ENCODE data around the gene ECSCR.
A peak's percentile ranks its signal among the peaks of the same experiment; 100 is the strongest.

Gene ECSCR

DNA sequence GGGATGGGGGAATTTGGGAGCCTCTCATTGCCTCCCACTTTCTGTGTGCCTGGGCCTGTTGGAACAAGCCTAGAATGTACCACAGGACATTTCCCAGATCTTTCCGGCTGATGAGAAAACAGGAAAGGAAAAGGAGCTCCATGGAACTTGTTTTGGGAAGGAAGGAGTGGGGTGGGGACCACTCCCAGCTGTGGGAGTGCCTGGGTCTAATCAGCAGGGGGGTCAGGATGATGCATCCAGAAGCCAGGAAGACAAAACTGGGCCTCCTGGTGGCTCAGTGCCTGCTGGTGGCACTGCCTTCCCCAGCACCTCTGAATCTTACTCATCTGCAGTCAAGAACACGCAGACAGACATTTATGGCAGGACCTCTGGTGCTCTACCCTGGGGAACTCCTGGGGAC lies 11.0 kb upstream of the ECSCR start:
- no peak for DNase-seq

DNA sequence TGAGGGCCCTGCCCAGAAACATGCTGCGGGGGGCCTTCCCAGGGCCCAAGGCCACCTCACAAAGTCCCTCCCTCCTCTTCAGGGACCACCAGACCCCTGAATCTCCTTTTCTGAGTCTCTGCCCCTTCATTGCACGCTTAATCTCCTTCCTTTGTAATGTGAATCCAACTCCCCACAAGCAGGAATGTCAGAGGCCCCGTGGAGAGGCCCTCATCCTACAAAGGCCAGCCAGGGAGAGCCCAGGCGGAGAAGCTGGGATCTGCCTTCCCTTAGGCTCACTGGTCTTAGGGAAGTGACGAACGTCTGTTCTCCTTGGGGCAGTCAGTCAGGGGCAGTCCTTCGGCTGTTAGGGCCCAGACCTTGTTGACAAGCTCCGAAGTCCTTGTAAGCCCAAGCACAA lies 10.6 kb upstream of the ECSCR start:
- no peak for DNase-seq

DNA sequence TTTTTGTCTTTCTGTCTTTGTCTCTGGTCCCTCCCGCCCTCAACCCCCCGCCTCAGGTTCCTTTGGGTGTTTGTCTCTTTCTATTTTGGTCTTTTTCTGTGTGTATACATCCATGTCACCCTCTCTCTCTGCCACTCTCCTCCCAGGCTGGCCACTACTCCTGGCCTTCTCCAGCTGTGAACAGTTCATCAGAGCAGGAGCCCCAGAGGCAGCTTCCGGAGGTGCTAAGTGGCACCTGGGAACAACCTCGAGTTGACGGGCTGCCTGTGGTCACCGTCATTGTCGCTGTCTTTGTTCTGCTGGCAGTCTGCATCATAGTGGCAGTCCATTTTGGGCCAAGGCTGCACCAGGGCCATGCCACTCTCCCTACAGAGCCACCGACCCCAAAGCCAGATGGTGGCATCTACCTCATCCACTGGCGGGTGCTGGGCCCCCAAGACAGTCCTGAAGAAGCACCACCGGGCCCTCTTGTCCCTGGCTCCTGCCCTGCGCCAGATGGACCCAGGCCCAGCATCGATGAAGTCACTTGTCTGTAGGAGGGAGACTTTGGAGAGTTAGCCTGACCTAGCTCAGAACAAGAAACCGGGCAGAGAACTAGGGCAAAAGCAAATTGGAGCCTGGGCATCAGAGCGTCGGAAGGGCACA lies 10.0 kb upstream of the ECSCR start:
- no peak for DNase-seq

DNA sequence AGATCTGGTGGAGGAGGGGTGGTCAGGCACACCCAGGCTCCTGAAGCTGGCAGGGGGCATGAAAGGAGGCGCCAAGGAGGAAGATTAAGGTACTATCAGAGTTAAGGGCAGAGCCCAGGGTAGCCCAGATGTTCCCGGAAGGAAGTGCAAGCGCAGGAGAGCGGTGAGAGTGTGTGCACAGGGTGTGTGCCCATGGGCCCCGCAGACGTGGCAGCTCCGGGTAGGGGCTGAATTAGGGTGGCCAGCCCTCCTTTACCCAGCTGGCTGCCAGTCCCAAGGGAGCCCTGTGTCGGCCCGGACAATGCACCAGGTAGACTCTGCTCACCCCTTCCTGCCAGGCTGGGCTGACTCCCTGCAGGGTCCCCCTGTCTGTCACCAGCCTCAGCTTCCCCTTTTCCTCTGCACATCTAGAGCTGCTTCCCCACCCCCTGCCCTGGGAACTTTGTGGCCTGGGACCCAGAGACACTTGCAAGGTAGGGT lies 8.3 kb upstream of the ECSCR start, which contains the start of gene SMIM33:
Gene SMIM33 (plus strand): TSS at position 184 of the 480 bp plus-strand sequence. CDS start 118 bp downstream, at position 302.
- DNase-seq, result peak in 2 of 5 donors; percentile 35 to 59

DNA sequence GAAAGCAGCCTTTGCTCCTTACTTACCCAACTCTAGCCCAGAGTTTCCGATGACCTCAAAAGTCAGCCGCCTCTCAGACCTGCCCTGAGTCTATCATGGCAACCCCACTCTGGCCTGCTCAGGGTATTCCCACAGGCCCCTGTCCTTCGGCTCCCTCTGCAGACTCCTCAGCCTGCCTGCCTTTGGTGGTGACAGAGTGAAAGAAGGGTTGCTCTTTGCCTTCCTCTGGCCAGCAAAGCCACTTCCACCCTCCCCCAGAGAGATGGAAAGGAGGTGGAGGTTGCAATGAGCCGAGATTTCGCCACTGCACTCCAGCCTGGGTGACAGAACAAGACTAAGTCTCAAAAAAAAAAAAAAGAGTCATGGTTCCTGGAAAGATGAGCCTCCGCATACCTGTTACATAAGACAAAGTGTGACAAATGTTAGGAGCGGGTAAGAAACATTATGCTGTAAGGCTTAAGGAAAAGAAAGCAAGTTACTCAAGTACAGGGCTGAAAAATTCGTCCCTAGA lies 5.9 kb upstream of the ECSCR start:
- no peak for DNase-seq

DNA sequence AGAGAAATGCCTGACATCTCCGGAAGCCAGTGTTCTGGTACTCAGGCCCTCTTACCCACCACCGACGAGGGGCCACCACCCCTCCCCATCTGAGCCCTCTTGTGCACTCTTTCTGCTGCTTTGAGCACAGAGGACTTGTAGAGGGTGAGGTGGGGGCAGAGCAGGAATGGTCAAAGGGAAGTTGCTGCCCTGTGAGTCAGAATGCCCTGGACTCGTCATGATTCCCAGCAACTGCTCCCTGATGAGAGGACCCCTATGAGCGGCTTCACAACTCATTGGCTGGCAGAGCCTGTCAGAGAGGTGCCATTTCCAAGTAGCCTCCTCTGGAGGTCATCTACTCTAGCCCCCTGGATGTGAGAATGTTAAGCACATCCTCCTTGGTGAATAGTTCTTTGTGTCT lies 845 bp downstream of the ECSCR start:
- DNase-seq, result no peak

DNA sequence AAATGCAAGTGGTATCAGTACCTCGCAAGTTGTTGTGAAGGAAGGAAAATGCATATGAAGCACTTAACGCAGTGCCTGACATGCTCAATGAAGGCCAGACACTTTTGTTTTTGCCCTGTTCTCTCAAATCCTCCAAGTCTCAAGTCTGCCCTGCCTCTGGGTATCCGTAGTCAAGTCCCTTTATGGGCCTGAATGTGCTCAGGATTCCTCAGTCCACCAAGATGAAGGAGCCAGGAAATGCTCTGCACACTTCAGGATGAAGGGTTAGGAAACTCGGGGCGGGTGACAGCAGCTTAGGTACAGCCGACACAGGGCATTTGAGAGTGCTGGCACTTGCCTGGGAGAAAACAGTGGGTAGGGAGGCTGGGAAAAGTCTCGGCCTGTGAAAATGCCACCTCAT lies 1.4 kb downstream of the ECSCR start:
- no peak for DNase-seq

DNA sequence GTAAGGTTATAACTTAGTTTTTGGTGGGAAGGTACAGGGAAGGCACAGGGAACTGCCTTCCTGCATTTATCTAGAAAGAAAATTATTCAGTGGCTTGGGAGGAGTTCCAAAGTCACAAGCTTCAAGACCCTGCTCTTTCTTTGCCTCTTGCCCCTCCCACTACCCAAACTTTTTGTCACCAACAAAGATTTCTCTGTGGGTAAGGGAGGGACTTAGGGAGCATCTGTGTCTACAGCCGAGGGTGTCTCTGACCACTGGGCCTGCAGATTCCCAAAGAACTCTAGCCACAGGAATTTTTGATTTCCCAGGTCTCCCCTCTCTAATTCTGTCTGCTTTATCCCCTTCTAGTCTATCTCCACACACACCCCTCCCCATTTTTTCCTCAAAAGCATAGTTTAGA lies 2.1 kb downstream of the ECSCR start:
- no peak for DNase-seq

DNA sequence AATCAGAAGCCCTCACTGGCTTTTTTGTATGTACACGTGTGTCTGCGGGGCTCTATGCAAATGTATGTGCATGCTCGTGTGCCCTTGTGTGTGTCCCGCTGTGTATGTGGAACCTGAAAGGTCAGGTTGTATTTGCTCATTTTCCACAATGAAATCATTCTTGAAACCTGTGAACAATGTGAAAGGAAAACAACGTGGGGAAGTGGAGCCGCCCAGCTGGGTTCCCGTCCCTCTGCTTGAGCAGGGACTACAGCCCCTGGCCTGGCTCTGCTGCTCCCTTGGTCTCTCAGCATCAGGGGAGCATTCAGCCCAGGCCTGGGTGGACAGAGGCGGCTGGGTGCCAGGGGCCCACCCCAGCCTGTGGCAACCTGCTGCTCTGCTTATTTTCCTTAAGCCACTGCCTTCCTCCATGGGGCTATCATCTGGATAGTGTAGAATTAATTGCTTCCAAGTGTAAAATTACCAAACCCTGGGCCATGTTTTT lies 3.0 kb downstream of the ECSCR start:
- peak in 1 of 5 donors; percentile 48 for DNase-seq

DNA sequence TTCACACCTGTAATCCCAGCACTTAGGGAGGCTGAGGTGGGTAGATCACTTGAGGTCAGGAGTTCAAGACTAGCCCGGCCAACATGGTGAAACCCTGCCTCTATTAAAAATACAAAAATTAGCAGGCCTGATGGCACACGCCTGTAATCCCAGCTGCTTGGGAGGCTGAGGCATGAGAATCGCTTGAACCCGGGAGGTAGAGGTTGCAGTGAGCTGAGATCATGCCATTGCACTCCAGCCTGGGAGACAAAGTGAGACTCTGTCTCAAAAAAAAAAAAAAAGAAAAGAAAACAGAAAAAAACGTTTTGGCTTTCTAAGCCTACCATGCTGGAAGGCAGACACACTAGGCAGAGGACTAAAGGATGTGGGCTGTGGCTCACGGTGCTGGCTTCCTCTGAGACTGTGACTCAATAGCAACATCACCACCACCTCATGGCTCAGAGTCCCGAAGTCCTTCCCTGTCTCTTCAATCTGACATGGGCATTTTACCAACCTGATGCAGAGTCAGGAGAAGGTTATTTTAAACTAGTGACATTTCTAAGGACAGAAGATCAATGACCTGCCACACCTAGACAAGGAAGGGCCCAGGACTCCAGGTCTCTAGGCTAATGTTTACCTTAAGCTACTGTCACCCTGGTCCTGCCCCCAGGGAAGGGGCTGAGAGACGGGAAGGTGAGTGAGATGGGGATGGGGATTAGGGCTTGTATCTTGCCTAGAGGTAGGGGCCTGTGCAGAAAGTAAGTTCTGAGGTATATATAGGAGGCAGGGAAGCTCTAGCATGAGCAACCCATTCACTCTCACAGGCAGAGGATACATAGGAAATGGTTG lies 3.7 kb downstream of the ECSCR start:
- DNase-seq, result peak; percentile 56 to 94 (median 74)

DNA sequence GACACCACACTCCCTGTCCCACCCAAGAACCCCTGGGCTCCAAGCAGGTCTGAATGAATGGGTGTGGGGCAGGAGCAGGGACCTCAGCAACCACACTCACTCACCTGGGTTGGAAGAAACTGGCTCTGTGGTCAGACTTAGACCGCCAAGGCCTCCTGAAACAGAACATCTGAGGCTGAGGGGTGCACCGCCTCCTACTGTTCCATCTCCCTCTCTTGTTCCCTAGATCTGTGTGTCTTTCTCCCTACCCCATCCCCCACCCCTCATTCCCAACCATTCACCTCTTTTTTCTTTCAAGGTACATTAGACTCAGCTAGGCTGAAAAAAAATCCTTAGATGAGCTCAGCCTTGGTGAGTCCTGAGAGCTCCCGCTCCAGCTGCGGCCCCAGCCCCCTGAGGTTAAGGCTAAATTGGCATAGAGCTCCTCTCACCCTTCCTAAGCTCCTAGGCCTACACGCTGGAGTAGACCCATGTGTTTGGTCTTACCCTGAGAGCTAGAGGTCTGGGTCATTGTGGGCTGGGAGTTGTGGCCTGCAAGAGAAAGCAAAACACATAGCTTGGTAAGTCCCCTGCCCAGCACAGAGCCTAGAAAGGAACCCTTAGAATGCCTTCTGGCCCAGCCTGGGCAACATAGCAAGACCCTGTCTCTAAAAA lies 4.8 kb downstream of the ECSCR start:
- peak in 1 of 5 donors; percentile 36 for DNase-seq

DNA sequence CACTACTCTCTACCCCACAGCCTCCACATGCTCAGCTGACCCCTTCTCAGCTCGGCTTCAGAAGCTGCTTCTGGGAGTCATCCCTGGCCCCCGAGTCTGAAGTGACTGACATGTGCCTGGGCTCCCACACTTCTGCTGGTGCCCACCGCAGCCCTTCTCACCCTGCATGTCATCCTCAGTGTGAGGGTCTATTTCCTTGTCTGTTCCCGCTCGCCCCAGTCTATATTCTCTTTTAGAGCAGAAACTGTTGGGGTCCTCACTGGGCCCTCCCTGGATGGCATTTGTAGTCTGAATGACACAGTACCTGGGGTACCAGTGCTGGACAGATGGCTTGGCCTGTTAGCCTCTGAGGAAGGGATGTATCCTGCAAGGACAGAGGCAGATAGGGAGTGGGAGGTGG lies 5.3 kb downstream of the ECSCR start:
- no peak for DNase-seq

DNA sequence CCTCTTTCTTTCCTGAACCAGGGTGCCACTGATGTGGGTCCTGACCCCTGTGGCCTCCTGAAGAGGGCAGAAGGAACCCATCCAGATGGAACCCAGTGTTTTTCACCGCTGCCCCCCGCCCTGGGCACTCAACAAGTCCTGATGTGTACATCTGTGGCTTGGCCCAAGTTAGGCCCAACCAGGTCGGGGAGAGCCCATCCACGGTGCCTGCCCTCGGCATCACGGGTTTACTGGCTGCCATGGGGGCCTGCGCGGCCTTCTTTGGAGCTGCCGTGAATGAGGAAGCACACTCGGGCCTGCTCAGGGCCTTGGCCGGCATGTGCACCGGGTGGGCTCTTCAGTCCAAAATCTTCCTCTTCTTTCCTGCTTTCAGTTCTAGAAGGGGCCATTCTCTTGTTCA lies 5.8 kb downstream of the ECSCR start:
- DNase-seq, result no peak

DNA sequence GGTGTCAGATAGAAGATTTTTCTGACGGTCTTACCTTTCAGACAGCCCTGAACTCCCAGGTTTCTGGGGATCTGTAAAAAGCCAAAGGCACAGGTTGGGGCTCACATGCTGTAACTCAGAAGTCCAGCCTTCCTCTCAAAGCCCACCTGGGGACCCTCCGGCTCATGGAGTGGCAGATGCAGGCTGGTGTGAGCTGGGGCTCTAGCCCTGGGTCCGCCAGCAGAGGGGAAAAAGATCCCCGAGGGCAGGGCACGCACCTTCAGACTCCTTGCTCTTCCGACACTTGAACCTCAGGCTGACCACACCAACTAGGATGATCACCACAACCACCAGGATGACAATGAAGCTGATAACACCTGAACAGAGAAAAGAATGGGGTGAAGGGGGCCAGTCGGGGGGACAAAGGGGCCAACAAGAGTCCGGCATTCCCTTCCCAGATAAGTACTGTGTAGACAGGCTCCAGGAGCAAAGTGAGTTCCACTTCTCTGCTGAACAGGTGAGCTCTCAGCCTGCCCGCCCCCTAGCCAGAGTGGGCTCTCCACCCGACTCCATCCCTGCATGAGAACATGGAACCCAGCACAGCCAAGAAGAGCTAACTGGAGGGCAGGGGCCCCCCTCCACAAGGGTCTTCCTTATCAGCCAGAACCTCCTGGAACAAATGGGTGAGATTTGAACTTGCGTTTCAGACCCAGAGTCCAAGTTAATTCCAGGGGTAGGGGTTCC lies 7.8 kb downstream of the ECSCR start:
- DNase-seq, result no peak

DNA sequence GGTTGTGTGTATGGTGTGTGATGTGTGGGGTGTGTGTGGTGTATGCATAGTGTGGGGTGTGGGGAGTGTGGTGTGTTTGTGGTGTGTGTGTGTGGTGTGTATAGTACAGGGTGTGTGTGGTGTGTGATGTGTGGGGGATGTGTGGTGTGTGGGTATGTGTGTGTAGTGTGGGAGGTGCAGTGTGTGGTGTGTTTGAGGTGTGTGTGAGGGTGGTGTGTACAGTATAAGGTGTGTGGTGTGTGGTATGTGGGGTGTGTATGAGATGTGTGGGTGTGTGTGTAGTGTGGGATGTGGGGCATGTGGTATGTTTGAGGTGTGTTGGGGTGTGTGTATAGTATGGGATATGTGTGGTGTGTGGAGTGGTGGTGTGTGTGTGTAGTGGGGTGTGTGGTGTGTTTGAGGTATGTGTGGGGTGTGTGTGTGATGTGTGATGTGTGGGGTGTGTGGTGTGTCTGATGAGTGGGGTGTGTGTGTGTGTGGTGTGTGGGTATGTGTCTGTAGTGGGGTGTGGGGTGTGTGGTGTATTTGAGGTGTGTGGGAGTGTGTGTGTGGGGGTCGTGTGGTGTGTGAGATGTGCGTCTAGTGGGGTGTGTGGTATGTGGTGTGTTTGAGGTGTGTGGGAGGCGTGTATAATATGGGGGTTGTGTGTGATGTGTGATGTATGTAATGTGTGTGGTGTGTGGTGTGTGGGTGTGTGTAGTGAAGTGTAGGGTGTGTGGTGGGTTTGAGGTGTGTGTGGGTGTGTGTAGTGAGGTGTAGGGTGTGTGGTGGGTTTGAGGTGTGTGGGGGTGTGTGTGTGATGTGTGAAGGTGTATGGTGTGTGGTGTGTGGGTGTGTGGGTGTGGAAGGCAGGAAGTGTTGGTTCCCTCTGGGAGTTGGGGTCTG lies 8.6 kb downstream of the ECSCR start:
- DNase-seq, result peak in 1 of 5 donors; percentile 52

DNA sequence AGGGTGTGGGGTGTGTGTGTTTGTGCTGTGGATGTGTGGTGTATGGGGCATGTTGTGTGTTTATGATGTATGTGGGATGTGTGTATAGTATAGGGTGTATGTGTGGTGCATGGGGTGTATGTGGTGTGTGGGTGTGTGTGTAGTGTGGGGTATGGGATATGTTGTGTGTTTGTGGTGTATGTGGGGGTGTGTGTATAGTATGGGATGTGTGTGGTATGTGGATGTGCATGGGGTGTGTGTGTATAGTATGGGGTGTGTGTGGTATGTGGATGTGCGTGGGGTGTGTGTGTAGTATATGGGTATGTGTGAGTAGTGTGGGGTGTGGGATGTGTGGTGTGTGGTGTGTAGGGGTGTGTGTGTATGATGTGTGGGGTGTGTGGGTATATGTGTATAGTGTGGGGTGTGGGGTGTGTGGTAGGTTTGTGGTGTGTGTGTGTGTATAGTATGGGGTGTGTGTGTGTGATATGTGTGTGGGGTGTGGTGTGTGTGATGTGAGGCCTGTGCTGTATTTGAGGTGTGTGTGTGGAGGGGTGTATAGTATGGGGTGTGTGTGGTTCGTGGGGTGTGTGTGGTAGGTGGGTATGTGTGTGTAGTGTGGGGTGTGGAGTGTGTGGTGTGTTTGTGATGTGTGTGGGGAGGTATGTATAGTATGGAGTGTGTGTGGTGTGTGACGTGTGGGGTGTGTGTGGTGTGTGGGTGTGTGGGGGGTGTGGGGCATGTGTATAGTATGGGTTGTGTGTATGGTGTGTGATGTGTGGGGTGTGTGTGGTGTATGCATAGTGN lies 10.5 kb downstream of the ECSCR start:
- no peak for DNase-seq

DNA sequence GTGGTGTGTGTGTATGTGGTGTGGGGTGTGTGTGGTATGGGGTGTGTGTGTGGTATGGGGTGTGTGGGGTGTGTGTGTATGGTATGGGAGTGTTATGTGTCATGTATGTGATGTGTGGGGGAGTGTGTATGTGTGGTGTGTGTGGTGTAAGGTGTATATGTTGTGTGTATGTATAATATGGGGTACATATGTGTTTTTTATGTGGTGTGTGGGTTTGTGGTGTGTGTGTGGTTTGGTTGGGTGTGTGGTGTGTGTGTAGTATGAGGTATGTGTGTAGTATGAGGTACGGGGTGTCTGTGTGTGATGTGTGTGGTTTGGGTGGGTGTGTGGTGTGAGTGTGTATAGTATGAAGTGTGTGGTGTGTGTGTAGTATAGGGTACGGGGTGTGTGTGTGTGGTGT lies 11.4 kb downstream of the ECSCR start:
- DNase-seq, result no peak

DNA sequence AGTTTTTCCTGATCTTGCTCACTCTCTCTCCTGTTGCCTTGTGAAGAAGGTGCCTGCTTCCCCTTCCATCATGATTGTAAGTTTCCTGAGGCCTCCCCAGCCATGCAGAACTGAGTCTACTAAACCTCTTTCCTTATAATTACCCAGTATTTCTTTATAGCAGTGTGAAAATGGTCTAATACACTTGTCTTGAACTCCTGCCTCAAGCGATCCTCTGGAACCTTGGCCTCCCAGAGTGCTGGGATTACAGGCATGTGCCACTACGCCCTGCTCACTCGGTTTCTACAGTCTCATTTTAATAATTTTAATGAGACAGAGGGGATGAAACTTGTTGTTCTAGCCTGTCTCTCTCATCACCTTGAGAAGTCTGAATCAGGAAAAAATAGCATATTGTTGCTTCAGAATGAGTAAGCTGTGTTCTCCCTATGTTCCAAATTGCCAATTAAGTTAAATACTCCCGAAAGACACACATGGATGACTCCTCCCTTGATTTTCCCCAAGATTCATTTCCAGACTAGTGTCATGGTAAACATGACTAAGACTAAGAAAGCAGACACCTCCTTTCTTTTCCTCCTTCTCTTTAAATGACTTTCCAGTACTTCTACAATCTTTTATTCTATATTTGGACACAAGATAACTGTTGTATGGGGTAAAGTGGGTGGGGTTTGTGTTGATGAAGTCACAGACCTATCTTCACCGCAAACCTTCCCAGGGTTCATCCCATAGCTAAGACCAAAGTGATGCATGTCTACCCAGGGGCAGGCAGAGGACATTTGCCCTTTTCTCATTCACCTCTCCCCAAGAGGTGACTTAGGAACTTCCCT lies 15.4 kb downstream of the ECSCR start:
- DNase-seq, result peak in 1 of 5 donors; percentile 81

DNA sequence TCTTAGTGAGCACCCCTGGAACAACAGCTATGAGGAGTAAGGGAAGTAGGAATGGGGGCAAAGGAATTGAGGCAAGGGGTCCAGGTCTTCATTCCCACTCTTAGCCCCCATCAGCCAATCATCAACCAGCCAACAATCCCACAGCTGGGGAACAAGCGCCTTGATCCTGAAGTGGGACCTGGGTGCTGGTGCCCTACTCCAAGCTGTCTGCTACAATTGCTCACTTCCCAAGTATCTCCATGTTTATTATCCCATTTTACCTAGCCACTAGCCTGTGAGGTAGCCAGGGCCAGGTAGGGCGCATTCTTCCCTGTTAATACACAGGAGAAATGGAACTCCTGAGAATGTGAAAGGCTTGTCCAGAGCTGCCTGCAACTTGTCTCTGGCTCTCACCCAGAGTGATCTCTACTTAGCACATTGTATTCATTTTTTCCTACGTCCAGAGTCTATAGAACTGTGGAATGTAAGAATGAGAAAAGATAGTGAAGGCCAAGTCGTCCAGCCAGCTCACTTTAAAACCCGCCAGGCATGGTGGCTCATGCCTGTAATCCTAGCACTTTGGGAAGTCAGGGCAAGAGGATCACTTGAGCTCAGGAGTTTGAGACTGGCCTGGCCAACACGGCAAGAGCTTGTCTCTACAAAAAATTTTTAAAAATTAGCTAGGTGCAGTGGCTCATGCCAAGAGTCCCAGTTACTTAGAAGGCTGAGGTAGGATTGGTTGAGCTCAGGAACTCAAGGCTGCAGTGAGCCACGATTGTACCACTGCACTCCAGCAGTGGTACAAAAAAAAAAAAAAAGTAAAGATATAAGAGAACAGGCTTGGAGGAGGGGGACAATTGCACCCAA lies 17.0 kb downstream of the ECSCR start:
- no peak for DNase-seq

Measured in T-helper 1 cell (primary cell).